Measurements from ENCODE around the gene COX7A2L.
"Not testable (repeated sequence)": the region's sequence is repeated elsewhere in the genome, so short reads cannot be mapped to it uniquely, and the experiment has no call there.

COX7A2L gene

GRCh38 chr2:42353792-42354429 is 7.1 kb downstream of the COX7A2L start:
- no peak overlapping the region for H3K4me3 ChIP-seq (ENCODE audit: low read length)
- no peak for TF ChIP-seq CTCF (conservative IDR thresholded peaks at IDR 0.05; ENCODE audit: low read depth, low read length)
- no peak for DNase-seq (ENCODE audit: low read depth)

GRCh38 chr2:42351864-42352263 is 9.2 kb downstream of the COX7A2L start:
- no peak for TF ChIP-seq CTCF (conservative IDR thresholded peaks at IDR 0.05; ENCODE audit: low read depth, low read length)
- DNase-seq (ENCODE audit: low read depth) = no peak
- H3K4me3 ChIP-seq (ENCODE audit: low read length) = no peak overlapping the region

- no peak for DNase-seq (ENCODE audit: low read depth)
- no peak for TF ChIP-seq CTCF (conservative IDR thresholded peaks at IDR 0.05; ENCODE audit: low read depth, low read length)
- no peak overlapping the region for H3K4me3 ChIP-seq (ENCODE audit: low read length)
Observed at GRCh38 chr2:42350434-42351063, 10.5 kb downstream of the COX7A2L start.

- no peak for TF ChIP-seq CTCF (conservative IDR thresholded peaks at IDR 0.05; ENCODE audit: low read depth, low read length)
- no peak for DNase-seq (ENCODE audit: low read depth)
Observed at GRCh38 chr2:42348113-42348805, 12.8 kb downstream of the COX7A2L start.

GRCh38 chr2:42347518-42347917 is 13.5 kb downstream of the COX7A2L start:
- not testable (repeated sequence) for H3K4me3 ChIP-seq (ENCODE audit: low read length); DNase-seq (ENCODE audit: low read depth)

More at GRCh38 chr2:42348113-42348805, 12.8 kb downstream of the COX7A2L start:
- H3K4me3 ChIP-seq (ENCODE audit: low read length) = no peak overlapping the region

- DNase-seq (ENCODE audit: low read depth); H3K4me3 ChIP-seq (ENCODE audit: low read length): not testable (repeated sequence)
Observed at GRCh38 chr2:42346856-42347255, 14.2 kb downstream of the COX7A2L start.

- no peak for DNase-seq (ENCODE audit: low read depth)
- H3K4me3 ChIP-seq (ENCODE audit: low read length) = no peak overlapping the region
- no peak for TF ChIP-seq CTCF (conservative IDR thresholded peaks at IDR 0.05; ENCODE audit: low read depth, low read length)
Observed at GRCh38 chr2:42345986-42346385, 15.0 kb downstream of the COX7A2L start.

GRCh38 chr2:42342795-42343241 is 18.2 kb downstream of the COX7A2L start:
- no peak for TF ChIP-seq CTCF (conservative IDR thresholded peaks at IDR 0.05; ENCODE audit: low read depth, low read length)
- peak; percentile 8 for DNase-seq (ENCODE audit: low read depth)
- H3K4me3 ChIP-seq (ENCODE audit: low read length) = no peak overlapping the region

Measured in retinal pigment epithelial cell (primary cell).